Mesenchymal stem cell (in vitro differentiated cells and primary cell): ENCODE data around the gene NEMP2.

ENCODE experiments used
- DNase-seq: peaks from one replicate; pipeline ENCODE4 v3.0.0-alpha.2; 2013
- H2AFZ ChIP-seq: one replicate; pipeline ENCODE4 v1.6.1; 2013; ENCODE audit warnings: low read depth, mild to moderate bottlenecking, control low read depth, inconsistent platforms, low read length, moderate library complexity
- H2AK5ac ChIP-seq: 2 replicates; pipeline ENCODE4 v1.6.1; 2013; ENCODE audit warnings: low read length, moderate library complexity, mild to moderate bottlenecking, inconsistent platforms; ENCODE audit not compliant: severe bottlenecking
- H2BK120ac ChIP-seq: one replicate; pipeline ENCODE4 v1.6.1; 2013; ENCODE audit warnings: low read depth, mild to moderate bottlenecking, inconsistent platforms, low read length, moderate library complexity
- H2BK12ac ChIP-seq, 2 experiments: one replicate each; pipeline ENCODE4 v1.6.1; 2013; ENCODE audit warnings: inconsistent platforms in 2 of 2, low read length in 2 of 2, mild to moderate bottlenecking in 2 of 2, moderate library complexity in 2 of 2, control low read depth in 1 of 2
- H2BK15ac ChIP-seq: one replicate; pipeline ENCODE4 v1.6.1; 2013; ENCODE audit warnings: mild to moderate bottlenecking, low read depth, inconsistent platforms; ENCODE audit not compliant: poor library complexity, severe bottlenecking
- H2BK5ac ChIP-seq: 2 replicates; pipeline ENCODE4 v1.6.1; 2013; ENCODE audit warnings: low read depth, mild to moderate bottlenecking, low read length, control low read depth, inconsistent platforms; ENCODE audit not compliant: poor library complexity, severe bottlenecking
- H3K14ac ChIP-seq, 2 experiments: one replicate each; pipeline ENCODE4 v1.6.1; 2013; ENCODE audit warnings: inconsistent platforms in 2 of 2, low read length in 2 of 2, control low read depth in 1 of 2, mild to moderate bottlenecking in 1 of 2, moderate library complexity in 1 of 2
- H3K18ac ChIP-seq, 2 experiments: one replicate each; pipeline ENCODE4 v1.6.1; 2013; ENCODE audit warnings: inconsistent platforms in 2 of 2, low read length in 2 of 2, control low read depth in 1 of 2, low read depth in 1 of 2, mild to moderate bottlenecking in 1 of 2
- H3K23ac ChIP-seq, 2 experiments: one replicate each; pipeline ENCODE4 v1.6.1; 2013; ENCODE audit warnings: inconsistent platforms in 2 of 2, low read length in 2 of 2, mild to moderate bottlenecking in 2 of 2, moderate library complexity in 2 of 2, control low read depth in 1 of 2
- H3K27ac ChIP-seq: 2 replicates; pipeline ENCODE4 v1.5.1; 2013; ENCODE audit warnings: mild to moderate bottlenecking, moderate library complexity, low read length, control low read depth, inconsistent platforms; ENCODE audit not compliant: poor library complexity, severe bottlenecking
- H3K27me3 ChIP-seq, 2 experiments: 2 replicates each; pipeline versions ENCODE4 v1.6.1 to v1.7.0; 2013; ENCODE audit warnings: low read length in 2 of 2, mild to moderate bottlenecking in 2 of 2, moderate library complexity in 2 of 2, control low read depth in 1 of 2, inconsistent platforms in 1 of 2; ENCODE audit not compliant: control insufficient read depth in 1 of 2, insufficient read depth in 1 of 2
- H3K36me3 ChIP-seq, 2 experiments: 2 replicates each; pipeline versions ENCODE4 v1.6.1 to v1.7.0; 2013; ENCODE audit warnings: low read length in 2 of 2, control low read depth in 1 of 2, inconsistent platforms in 1 of 2, low read depth in 1 of 2, mild to moderate bottlenecking in 1 of 2; ENCODE audit not compliant: insufficient read depth in 2 of 2, control insufficient read depth in 1 of 2
- H3K4ac ChIP-seq, 2 experiments: one replicate each; pipeline ENCODE4 v1.6.1; 2013; ENCODE audit warnings: inconsistent platforms in 2 of 2, low read length in 2 of 2, mild to moderate bottlenecking in 2 of 2, moderate library complexity in 2 of 2, control low read depth in 1 of 2, low read depth in 1 of 2
- H3K4me1 ChIP-seq: 2 replicates; pipeline ENCODE4 v1.6.1; 2013; ENCODE audit warnings: low read depth, low read length, control low read depth; ENCODE audit not compliant: control insufficient read depth, insufficient read depth
- H3K4me2 ChIP-seq: 2 replicates; pipeline ENCODE4 v1.6.1; 2013; ENCODE audit warnings: low read length, mild to moderate bottlenecking, inconsistent platforms; ENCODE audit not compliant: poor library complexity, severe bottlenecking
- H3K4me3 ChIP-seq, 2 experiments: 2 replicates each; pipeline versions ENCODE4 v1.5.1 to v1.7.0; 2013; ENCODE audit warnings: low read length in 2 of 2, mild to moderate bottlenecking in 2 of 2, control low read depth in 1 of 2, low read depth in 1 of 2; ENCODE audit not compliant: insufficient read depth in 1 of 2
- H3K79me1 ChIP-seq: replicated peaks from 2 replicates; pipeline ENCODE4 v1.6.1; 2013; ENCODE audit warnings: mild to moderate bottlenecking, control low read depth, low read length, inconsistent platforms; ENCODE audit not compliant: poor library complexity, severe bottlenecking
- H3K9ac ChIP-seq: 2 replicates; pipeline ENCODE4 v1.7.0; 2013; ENCODE audit warnings: mild to moderate bottlenecking, low read length, moderate library complexity
- H3K9me3 ChIP-seq: 2 replicates; pipeline ENCODE4 v1.7.0; 2013; ENCODE audit warnings: mild to moderate bottlenecking, low read length; ENCODE audit not compliant: control insufficient read depth
- H4K8ac ChIP-seq: one replicate; pipeline ENCODE4 v1.6.1; 2013; ENCODE audit warnings: inconsistent platforms, mild to moderate bottlenecking, low read length, moderate library complexity
- H4K91ac ChIP-seq: one replicate; pipeline ENCODE4 v1.6.1; 2013; ENCODE audit warnings: mild to moderate bottlenecking, low read length, inconsistent platforms
- WGBS: methylation state at CpG from one replicate; pipeline ENCODE4 v1.1.7; 2013; ENCODE audit warnings: mixed read lengths; 5-methylcytosine and 5-hydroxymethylcytosine counted together

Gene NEMP2

DNA sequence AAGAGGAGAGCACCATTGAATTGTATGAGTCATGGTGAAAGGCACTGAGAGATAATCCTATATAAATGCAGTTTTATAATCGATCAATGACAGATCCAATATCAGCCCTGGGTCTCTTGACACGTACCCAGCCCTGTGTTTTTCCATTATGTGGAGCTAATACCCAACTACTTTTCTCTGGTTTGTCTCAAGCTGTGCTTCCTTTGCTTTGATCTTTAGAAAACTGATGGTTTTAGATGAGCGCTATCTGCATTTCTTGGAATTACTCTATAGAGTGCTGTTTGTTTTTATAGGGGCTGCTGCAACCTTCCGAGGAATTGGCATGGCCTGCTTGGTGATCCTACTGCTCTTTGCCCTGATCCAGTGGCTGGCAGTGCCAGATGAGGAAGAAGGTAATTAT, 45.0 kb downstream of the NEMP2 start:
- H3K27me3 ChIP-seq, result no peaks in the 10 kb centered on the region
- no peak overlapping the region for H4K91ac ChIP-seq
- H4K8ac ChIP-seq, result no peak overlapping the region
- H3K4me2 ChIP-seq, result no peak overlapping the region
- no peak overlapping the region for H2AFZ ChIP-seq
- peak overlapping the region; percentile 57 for H2BK5ac ChIP-seq
- H3K36me3 ChIP-seq, result peaks cover 5 to 24% of the 10 kb centered on the region in 2 experiments
- peaks cover 5% of the 10 kb centered on the region for H3K9me3 ChIP-seq
- no peak for DNase-seq
- H2BK12ac ChIP-seq, result no peak overlapping the region
- H3K18ac ChIP-seq, result no peak overlapping the region
- H3K14ac ChIP-seq, result no peak overlapping the region
- H2AK5ac ChIP-seq, result no peak overlapping the region
- WGBS, result 81% methylated on average over 3 of the region's 4 CpGs
- no peak overlapping the region for H3K9ac ChIP-seq
- no peak overlapping the region for H3K23ac ChIP-seq
- no peak overlapping the region for H2BK15ac ChIP-seq
- H3K79me1 ChIP-seq, result no peaks in the 10 kb centered on the region
- no peak overlapping the region for H3K4me3 ChIP-seq
- no peak overlapping the region for H2BK120ac ChIP-seq
- H3K27ac ChIP-seq, result no peak overlapping the region
- peaks cover 4% of the 10 kb centered on the region for H3K4me1 ChIP-seq
- no peak overlapping the region for H3K4ac ChIP-seq

DNA sequence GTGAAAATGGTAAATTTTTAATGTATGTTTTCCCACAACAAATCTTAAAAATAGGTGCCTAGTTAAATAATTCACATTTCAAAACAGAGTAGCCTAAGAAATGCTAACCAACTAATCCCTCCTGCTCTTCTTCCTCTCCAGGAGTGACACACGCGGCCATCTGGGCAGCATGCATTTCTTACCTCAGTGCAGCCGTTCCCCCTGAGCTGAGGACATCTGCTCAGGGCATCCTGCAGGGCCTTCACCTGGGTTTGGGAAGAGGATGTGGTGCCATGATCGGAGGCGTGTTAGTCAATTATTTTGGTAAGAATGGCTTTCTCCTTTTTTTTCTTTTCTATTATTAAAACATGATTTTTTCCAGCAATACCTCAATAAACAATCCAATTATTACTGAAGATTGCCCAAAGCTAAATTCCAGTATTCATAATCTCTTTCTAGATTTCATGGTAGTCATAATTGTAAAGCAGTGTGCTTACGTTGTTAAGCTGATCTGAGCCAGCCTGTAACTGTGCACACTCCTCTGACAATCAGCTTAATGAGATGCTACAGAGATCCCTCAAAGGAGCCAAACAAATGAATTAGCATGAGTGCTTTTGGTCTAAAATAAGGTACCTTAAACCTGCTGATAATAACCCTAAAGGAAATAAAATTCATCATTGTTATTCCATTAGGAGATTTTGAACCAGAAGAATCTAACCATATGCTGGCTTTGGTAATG, 45.8 kb downstream of the NEMP2 start:
- H3K36me3 ChIP-seq, result peaks cover 5 to 24% of the 10 kb centered on the region in 2 experiments
- H4K8ac ChIP-seq, result no peak overlapping the region
- no peak overlapping the region for H2AK5ac ChIP-seq
- 81% methylated on average over 3 of the region's 6 CpGs for WGBS
- no peak overlapping the region for H2BK120ac ChIP-seq
- H3K4me3 ChIP-seq, result no peak overlapping the region
- no peak overlapping the region for H4K91ac ChIP-seq
- no peak overlapping the region for H3K14ac ChIP-seq
- no peak overlapping the region for H3K18ac ChIP-seq
- H3K4me2 ChIP-seq, result no peak overlapping the region
- no peaks in the 10 kb centered on the region for H3K79me1 ChIP-seq
- peaks cover 5% of the 10 kb centered on the region for H3K9me3 ChIP-seq
- no peak overlapping the region for H2AFZ ChIP-seq
- H3K27ac ChIP-seq, result no peak overlapping the region
- DNase-seq, result no peak
- H3K4ac ChIP-seq, result no peak overlapping the region
- H3K9ac ChIP-seq, result no peak overlapping the region
- H3K27me3 ChIP-seq, result no peaks in the 10 kb centered on the region
- no peak overlapping the region for H2BK5ac ChIP-seq
- H2BK12ac ChIP-seq, result no peak overlapping the region
- H3K4me1 ChIP-seq, result peaks cover 4% of the 10 kb centered on the region
- H2BK15ac ChIP-seq, result no peak overlapping the region
- H3K23ac ChIP-seq, result no peak overlapping the region

- no peak for DNase-seq
- WGBS, result 86% methylated on average over 2 of the region's 3 CpGs
- Histone ChIP-seq H3K23ac (no peak overlapping the region), H3K4me3 (no peak overlapping the region), H3K14ac (no peak overlapping the region), H4K8ac (no peak overlapping the region), H3K4me2 (no peak overlapping the region), H3K9ac (no peak overlapping the region), H2BK15ac (no peak overlapping the region), H4K91ac (no peak overlapping the region), H3K4ac (no peak overlapping the region), H3K79me1 (no peaks in the 10 kb centered on the region), H2BK120ac (no peak overlapping the region), H3K4me1 (peaks cover 4% of the 10 kb centered on the region), H2BK5ac (no peak overlapping the region), H3K36me3 (peaks cover 1 to 18% of the 10 kb centered on the region in 2 experiments), H2AK5ac (no peak overlapping the region), H3K18ac (no peak overlapping the region), H3K9me3 (no peaks in the 10 kb centered on the region), H3K27me3 (no peaks in the 10 kb centered on the region), H3K27ac (no peak overlapping the region), H2AFZ (no peak overlapping the region), H2BK12ac (no peak overlapping the region)
Measured at GRCh38 chr2:190486037-190486623, 48.4 kb downstream of the NEMP2 start.

DNA sequence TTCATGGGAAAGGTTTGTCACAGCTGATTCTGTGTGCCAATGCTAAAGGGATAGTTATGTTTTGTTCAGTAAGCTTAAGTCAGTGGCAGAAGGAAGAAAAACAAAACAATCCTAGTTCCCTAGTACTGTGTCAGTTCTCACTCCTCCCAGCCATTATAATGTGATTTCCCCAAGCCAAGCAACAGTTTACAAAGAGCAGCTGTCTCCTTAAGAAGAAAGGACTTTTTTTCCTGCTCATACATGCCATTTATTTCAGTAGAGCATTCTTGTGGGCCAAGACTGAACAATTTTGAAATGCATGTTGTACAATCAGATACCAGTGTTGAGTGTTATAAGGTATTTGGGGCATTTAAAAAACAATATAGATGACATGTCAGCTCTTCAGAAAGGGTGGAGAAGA, 52.1 kb downstream of the NEMP2 start:
- Histone ChIP-seq H2BK12ac (no peak overlapping the region), H4K91ac (no peak overlapping the region), H3K27ac (no peak overlapping the region), H3K9ac (no peak overlapping the region), H3K4me1 (peaks cover 2% of the 10 kb centered on the region), H2AFZ (no peak overlapping the region), H3K9me3 (no peaks in the 10 kb centered on the region), H3K79me1 (no peaks in the 10 kb centered on the region), H2AK5ac (no peak overlapping the region), H3K14ac (no peak overlapping the region), H3K18ac (no peak overlapping the region), H3K4ac (no peak overlapping the region), H2BK5ac (no peak overlapping the region), H3K4me2 (no peak overlapping the region), H4K8ac (no peak overlapping the region), H2BK15ac (no peak overlapping the region), H3K36me3 (no peaks in the 10 kb centered on the region), H3K23ac (no peak overlapping the region), H3K4me3 (no peak overlapping the region), H3K27me3 (no peaks in the 10 kb centered on the region), H2BK120ac (no peak overlapping the region)
- peak; percentile 46 for DNase-seq
